Measurements from ENCODE around the gene TMEM245.

DNA sequence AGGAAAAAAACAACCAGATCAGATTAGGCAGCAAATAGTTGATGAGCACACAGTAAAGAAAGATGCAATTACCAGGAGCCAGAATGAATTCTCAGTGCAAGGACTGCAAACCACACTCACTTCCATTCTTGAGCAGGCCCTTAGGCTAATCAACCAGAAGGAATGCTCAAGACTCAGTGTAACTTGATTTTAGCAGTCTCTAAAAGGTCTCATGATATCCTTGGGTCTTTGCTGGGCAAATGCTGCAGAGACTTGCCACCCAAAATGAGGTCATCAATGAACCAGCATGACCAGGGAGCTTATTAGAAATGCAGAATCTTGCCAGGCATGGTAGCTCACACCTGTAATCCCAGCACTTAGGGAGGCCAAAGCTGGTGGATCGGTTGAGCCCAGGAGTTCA, 20.1 kb upstream of the TMEM245 start:
- TF ChIP-seq, protein P1, sequence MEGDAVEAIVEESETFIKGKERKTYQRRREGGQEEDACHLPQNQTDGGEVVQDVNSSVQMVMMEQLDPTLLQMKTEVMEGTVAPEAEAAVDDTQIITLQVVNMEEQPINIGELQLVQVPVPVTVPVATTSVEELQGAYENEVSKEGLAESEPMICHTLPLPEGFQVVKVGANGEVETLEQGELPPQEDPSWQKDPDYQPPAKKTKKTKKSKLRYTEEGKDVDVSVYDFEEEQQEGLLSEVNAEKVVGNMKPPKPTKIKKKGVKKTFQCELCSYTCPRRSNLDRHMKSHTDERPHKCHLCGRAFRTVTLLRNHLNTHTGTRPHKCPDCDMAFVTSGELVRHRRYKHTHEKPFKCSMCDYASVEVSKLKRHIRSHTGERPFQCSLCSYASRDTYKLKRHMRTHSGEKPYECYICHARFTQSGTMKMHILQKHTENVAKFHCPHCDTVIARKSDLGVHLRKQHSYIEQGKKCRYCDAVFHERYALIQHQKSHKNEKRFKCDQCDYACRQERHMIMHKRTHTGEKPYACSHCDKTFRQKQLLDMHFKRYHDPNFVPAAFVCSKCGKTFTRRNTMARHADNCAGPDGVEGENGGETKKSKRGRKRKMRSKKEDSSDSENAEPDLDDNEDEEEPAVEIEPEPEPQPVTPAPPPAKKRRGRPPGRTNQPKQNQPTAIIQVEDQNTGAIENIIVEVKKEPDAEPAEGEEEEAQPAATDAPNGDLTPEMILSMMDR (IDR thresholded peaks at IDR 0.05; ENCODE audit: insufficient read depth, low read depth, low read length), result no peak
- TF ChIP-seq EZH2 (IDR thresholded peaks at IDR 0.05; ENCODE audit: insufficient read depth, low read length), result no peak
